ENCODE data around the gene C19orf12. TPM values are rescaled to one million over a fixed set of nuclear protein-coding genes. Genes with fewer than 3 reads are reported as not detected.
"Not testable (repeated sequence)": the region's sequence is repeated elsewhere in the genome, so short reads cannot be mapped to it uniquely, and the experiment has no call there.

Gene C19orf12
- polyA plus RNA-seq, 3 donors: 20.3 to 21.0 (median 20.7) TPM

GRCh38 chr19:29731331-29731850, 16.3 kb upstream of the C19orf12 start:
- no peak for DNase-seq (ENCODE audit: low read depth in 3 of 3, low spot score in 2 of 3)

- DNase-seq (ENCODE audit: low read depth in 3 of 3, low spot score in 2 of 3): no peak
These were observed 12.8 kb upstream of the C19orf12 start for GRCh38 chr19:29727906-29728305.

- peak in 1 of 3 donors; percentile 30 for DNase-seq (ENCODE audit: low read depth in 3 of 3, low spot score in 2 of 3)
These were observed 9.7 kb upstream of the C19orf12 start for GRCh38 chr19:29724746-29725145.

- no peak for DNase-seq (ENCODE audit: low read depth in 3 of 3, low spot score in 2 of 3)
These were observed 9.1 kb upstream of the C19orf12 start for GRCh38 chr19:29724102-29724641.

GRCh38 chr19:29717051-29717450, 2.0 kb upstream of the C19orf12 start:
- DNase-seq (ENCODE audit: low read depth in 3 of 3, low spot score in 2 of 3): no peak

- no peak for DNase-seq (ENCODE audit: low read depth in 3 of 3, low spot score in 2 of 3)
These were observed 880 bp upstream of the C19orf12 start for GRCh38 chr19:29715701-29716581.

GRCh38 chr19:29714371-29714952, 599 bp downstream of the C19orf12 start:
- no peak for DNase-seq (ENCODE audit: low read depth in 3 of 3, low spot score in 2 of 3)

GRCh38 chr19:29712744-29713516, 2.1 kb downstream of the C19orf12 start:
- DNase-seq (ENCODE audit: low read depth in 3 of 3, low spot score in 2 of 3): no peak

- no peak for DNase-seq (ENCODE audit: low read depth in 3 of 3, low spot score in 2 of 3)
These were observed 3.4 kb downstream of the C19orf12 start for GRCh38 chr19:29711584-29712132.

- not testable (repeated sequence) for DNase-seq (ENCODE audit: low read depth in 3 of 3, low spot score in 2 of 3)
These were observed 5.6 kb downstream of the C19orf12 start for GRCh38 chr19:29709440-29709798.

GRCh38 chr19:29708554-29709439, 6.3 kb downstream of the C19orf12 start:
- no peak for DNase-seq (ENCODE audit: low read depth in 3 of 3, low spot score in 2 of 3)

GRCh38 chr19:29706635-29707034, 8.4 kb downstream of the C19orf12 start:
- DNase-seq (ENCODE audit: low read depth in 3 of 3, low spot score in 2 of 3): no peak

GRCh38 chr19:29705706-29706105, 9.4 kb downstream of the C19orf12 start:
- no peak for DNase-seq (ENCODE audit: low read depth in 3 of 3, low spot score in 2 of 3)

GRCh38 chr19:29704562-29705558, 10.2 kb downstream of the C19orf12 start:
- no peak for DNase-seq (ENCODE audit: low read depth in 3 of 3, low spot score in 2 of 3)

- DNase-seq (ENCODE audit: low read depth in 3 of 3, low spot score in 2 of 3): no peak
These were observed 12.1 kb downstream of the C19orf12 start for GRCh38 chr19:29702963-29703320.

GRCh38 chr19:29702161-29702962, 12.7 kb downstream of the C19orf12 start:
- DNase-seq (ENCODE audit: low read depth in 3 of 3, low spot score in 2 of 3): no peak

- DNase-seq (ENCODE audit: low read depth in 3 of 3, low spot score in 2 of 3): no peak
These were observed 14.6 kb downstream of the C19orf12 start for GRCh38 chr19:29700498-29700897.

GRCh38 chr19:29699861-29700260, 15.2 kb downstream of the C19orf12 start:
- DNase-seq (ENCODE audit: low read depth in 3 of 3, low spot score in 2 of 3): no peak
